Psoas muscle (tissue), 8 donors: ENCODE results near the gene IFT80. TPM values are rescaled to one million over a fixed set of nuclear protein-coding genes. Genes with fewer than 3 reads are reported as not detected.

ENCODE experiments used
- ATAC-seq, 4 donors: fragments of 200-7000 bp; cut with Tn5 transposase; one replicate each; pipeline ENCODE4 v1.9.1; 2020; ENCODE audit warnings: moderate library complexity in 3 of 4, mild to moderate bottlenecking in 2 of 4
- DNase-seq, 2 donors: peaks; one replicate each; pipeline ENCODE4 v3.0.0-alpha.2; 2020
- H3K27ac ChIP-seq: fragments of 200-600 bp; one replicate; pipeline ENCODE4 v1.8.0; 2022
- H3K27me3 ChIP-seq, 3 donors: fragments of 200-600 bp in 1 of 3; one replicate each; pipeline versions ENCODE4 v1.6.1 to v1.8.0; 2013 to 2022; ENCODE audit warnings: low read length in 2 of 3, mild to moderate bottlenecking in 2 of 3, moderate library complexity in 1 of 3; ENCODE audit not compliant: insufficient read depth in 3 of 3
- H3K36me3 ChIP-seq, 2 donors: fragments of 200-600 bp in 1 of 2; one replicate each; pipeline versions ENCODE4 v1.6.1 to v1.8.0; 2013 to 2022; ENCODE audit warnings: low read depth in 1 of 2, mild to moderate bottlenecking in 1 of 2, moderate library complexity in 1 of 2; ENCODE audit not compliant: insufficient read depth in 1 of 2
- H3K4me1 ChIP-seq: fragments of 200-600 bp; one replicate; pipeline ENCODE4 v1.8.0; 2022
- H3K4me3 ChIP-seq: fragments of 200-600 bp; one replicate; pipeline ENCODE4 v1.8.0; 2022; ENCODE audit warnings: mild to moderate bottlenecking
- H3K9me3 ChIP-seq: fragments of 200-600 bp; one replicate; pipeline ENCODE4 v1.8.0; 2022
- WGBS, 3 donors: extraction: QIAGEN DNeasy Blood & Tissue Kit; methylation state at CpG; one replicate each; pipeline versions ENCODE4 v1.1.6 to v1.1.7; 2013; 5-methylcytosine and 5-hydroxymethylcytosine counted together
- intact Hi-C, 2 donors: fragments of 100-400 bp; cut with DNase I; formaldehyde crosslinking; loops; one replicate each; pipeline versions ENCODE4 v1.11.0 to v1.14.2; 2022
- polyA plus RNA-seq, 3 donors: library from polyadenylated mRNA; stranded (reverse); fragments of 200-250 nt; gene quantifications; one replicate each; pipeline ENCODE4 v1.2.3, GENCODE V29; 2013
- total RNA-seq, 4 donors: library from RNA; stranded (reverse); fragmentation: NEBNext Ultra II Directional in 2 of 4; extraction: Animal tissue kit (Norgen Biotek cat#: 25700) in 2 of 4; gene quantifications; one replicate each; pipeline versions ENCODE4 v1.2.1 to v1.2.4, GENCODE V29; 2021 to 2023
- TF ChIP-seq, protein P1 (sequence below): fragments of 200-600 bp; IDR thresholded peaks from one replicate; pipeline ENCODE4 v1.8.0; 2022; ENCODE audit warnings: antibody characterized with exemption
- donor health status: healthy with polysubstance abuse.
- donor health status: DM: no; HTN: no; CAD: no; lungs with moderate emphysema.
- donor health status: Bipolar disorder and iron deficiency.
- donor health status: healthy.
- donor health status: DM: yes; HTN: yes; CAD: no.
- donor health status: DM: no; HTN: no; CAD: no.
- donor health status: DM: no; HTN: no; CAD: no.
- donor health status: DM: yes; HTN: yes; CAD: no.

Gene IFT80
- total and polyA plus RNA-seq, 7 donors, result 2.1 to 8.2 (median 3.9) TPM

- no peak for ATAC-seq
- Histone ChIP-seq H3K36me3 (no peaks in the 10 kb centered on the region), H3K27me3 (no peaks in the 10 kb centered on the region), H3K4me3 (no peak overlapping the region), H3K9me3 (no peaks in the 10 kb centered on the region), H3K27ac (no peak overlapping the region), H3K4me1 (peaks cover 9% of the 10 kb centered on the region)
- intact Hi-C loops, result no loop called here
- DNase-seq, result no peak
- TF ChIP-seq, protein P1, sequence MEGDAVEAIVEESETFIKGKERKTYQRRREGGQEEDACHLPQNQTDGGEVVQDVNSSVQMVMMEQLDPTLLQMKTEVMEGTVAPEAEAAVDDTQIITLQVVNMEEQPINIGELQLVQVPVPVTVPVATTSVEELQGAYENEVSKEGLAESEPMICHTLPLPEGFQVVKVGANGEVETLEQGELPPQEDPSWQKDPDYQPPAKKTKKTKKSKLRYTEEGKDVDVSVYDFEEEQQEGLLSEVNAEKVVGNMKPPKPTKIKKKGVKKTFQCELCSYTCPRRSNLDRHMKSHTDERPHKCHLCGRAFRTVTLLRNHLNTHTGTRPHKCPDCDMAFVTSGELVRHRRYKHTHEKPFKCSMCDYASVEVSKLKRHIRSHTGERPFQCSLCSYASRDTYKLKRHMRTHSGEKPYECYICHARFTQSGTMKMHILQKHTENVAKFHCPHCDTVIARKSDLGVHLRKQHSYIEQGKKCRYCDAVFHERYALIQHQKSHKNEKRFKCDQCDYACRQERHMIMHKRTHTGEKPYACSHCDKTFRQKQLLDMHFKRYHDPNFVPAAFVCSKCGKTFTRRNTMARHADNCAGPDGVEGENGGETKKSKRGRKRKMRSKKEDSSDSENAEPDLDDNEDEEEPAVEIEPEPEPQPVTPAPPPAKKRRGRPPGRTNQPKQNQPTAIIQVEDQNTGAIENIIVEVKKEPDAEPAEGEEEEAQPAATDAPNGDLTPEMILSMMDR, result no peak
- 87 to 95% (median 89%) methylated on average over 3 of the region's 3 CpGs for WGBS, 3 donors
Observed at GRCh38 chr3:160291909-160292299, 107.1 kb downstream of the IFT80 start.

DNA sequence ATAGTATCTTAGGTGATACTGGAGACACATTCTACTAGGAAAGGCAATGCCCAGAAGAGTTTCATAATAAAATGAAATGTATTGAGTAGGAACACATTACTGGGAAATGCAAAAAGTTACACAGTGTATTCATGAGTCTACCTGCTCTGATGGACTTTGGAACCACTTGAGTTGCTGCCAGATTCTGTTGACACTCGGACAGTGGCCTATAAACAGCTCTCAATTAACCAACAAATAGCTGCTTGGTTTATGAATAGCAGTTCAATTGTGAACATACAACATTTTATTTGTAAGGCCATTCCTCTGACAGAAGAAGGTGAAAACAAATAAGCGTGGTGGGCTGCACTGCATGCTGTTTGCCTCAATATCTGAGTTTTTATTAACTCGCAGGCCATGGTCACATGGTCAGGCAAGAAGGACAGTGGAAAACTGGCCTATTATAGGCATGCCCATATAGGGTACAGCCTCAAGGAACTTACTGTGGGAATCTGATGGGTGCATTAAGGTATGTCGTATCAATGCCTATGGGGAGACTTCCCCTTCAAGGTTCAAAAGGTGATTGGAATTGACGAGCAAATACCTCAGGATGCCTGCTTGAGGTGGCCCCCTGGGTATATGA lies 107.6 kb downstream of the IFT80 start:
- TF ChIP-seq, protein P1, result no peak
- DNase-seq, result no peak
- H3K36me3 ChIP-seq, result no peaks in the 10 kb centered on the region
- no peak overlapping the region for H3K4me3 ChIP-seq
- intact Hi-C loops, result no loop called here
- no peak for ATAC-seq
- no peaks in the 10 kb centered on the region for H3K27me3 ChIP-seq
- no peak overlapping the region for H3K27ac ChIP-seq
- WGBS, 3 donors, result 90 to 91% (median 90%) methylated on average over 5 of the region's 5 CpGs
- no peaks in the 10 kb centered on the region for H3K9me3 ChIP-seq
- peaks cover 4% of the 10 kb centered on the region for H3K4me1 ChIP-seq

- ATAC-seq (no peak), DNase-seq (no peak)
- no peak overlapping the region for H3K4me3 ChIP-seq
- no peaks in the 10 kb centered on the region for H3K4me1 ChIP-seq
- 95 to 100% (median 96%) methylated on average over 1 of the region's 1 CpG for WGBS, 3 donors
- TF ChIP-seq, protein P1, result no peak
- intact Hi-C loops, result no loop called here
- no peaks in the 10 kb centered on the region for H3K36me3 ChIP-seq
- no peaks in the 10 kb centered on the region for H3K9me3 ChIP-seq
- no peak overlapping the region for H3K27ac ChIP-seq
- H3K27me3 ChIP-seq, result no peaks in the 10 kb centered on the region
Observed at GRCh38 chr3:160287666-160288065, 111.4 kb downstream of the IFT80 start.

GRCh38 chr3:160286231-160286630 lies 112.8 kb downstream of the IFT80 start:
- TF ChIP-seq, protein P1, result no peak
- no peak overlapping the region for H3K4me3 ChIP-seq
- no peaks in the 10 kb centered on the region for H3K36me3 ChIP-seq
- H3K27ac ChIP-seq, result no peak overlapping the region
- H3K9me3 ChIP-seq, result no peaks in the 10 kb centered on the region
- DNase-seq (no peak), ATAC-seq (no peak)
- no peaks in the 10 kb centered on the region for H3K27me3 ChIP-seq
- intact Hi-C loops, result no loop called here
- 63 to 79% (median 71%) methylated on average over 1 of the region's 1 CpG for whole genome bisulfite sequencing, 3 donors
- H3K4me1 ChIP-seq, result no peaks in the 10 kb centered on the region

GRCh38 chr3:160280836-160281235 lies 118.2 kb downstream of the IFT80 start:
- 98 to 100% (median 100%) methylated on average over 1 of the region's 1 CpG for WGBS, 3 donors
- H3K27me3 ChIP-seq, result no peaks in the 10 kb centered on the region
- H3K4me3 ChIP-seq, result no peak overlapping the region
- intact Hi-C loops, result no loop called here
- ATAC-seq (no peak), DNase-seq (no peak)
- no peaks in the 10 kb centered on the region for H3K4me1 ChIP-seq
- no peaks in the 10 kb centered on the region for H3K36me3 ChIP-seq
- TF ChIP-seq, protein P1, result no peak
- H3K27ac ChIP-seq, result no peak overlapping the region
- no peaks in the 10 kb centered on the region for H3K9me3 ChIP-seq
